ENCODE measurements around the gene AQP2.

AQP2 gene

GRCh38 chr12:49998453-49998852, 47.9 kb downstream of the AQP2 start:
- no peak overlapping the region for H3K27ac ChIP-seq

GRCh38 chr12:50003595-50003994, 53.1 kb downstream of the AQP2 start:
- TF ChIP-seq CTCF (conservative IDR thresholded peaks at IDR 0.05) = no peak

More at GRCh38 chr12:49998453-49998852, 47.9 kb downstream of the AQP2 start:
- TF ChIP-seq CTCF (conservative IDR thresholded peaks at IDR 0.05) = no peak

GRCh38 chr12:50004696-50005095, 54.2 kb downstream of the AQP2 start:
- no peak for TF ChIP-seq CTCF (conservative IDR thresholded peaks at IDR 0.05)
- no peak overlapping the region for H3K27ac ChIP-seq

More at GRCh38 chr12:50003595-50003994, 53.1 kb downstream of the AQP2 start:
- no peak overlapping the region for H3K27ac ChIP-seq

- H3K27ac ChIP-seq = no peak overlapping the region
- TF ChIP-seq CTCF (conservative IDR thresholded peaks at IDR 0.05) = no peak
Observed at GRCh38 chr12:50005175-50005574, 54.6 kb downstream of the AQP2 start.

GRCh38 chr12:50006280-50006679, 55.7 kb downstream of the AQP2 start:
- no peak for TF ChIP-seq CTCF (conservative IDR thresholded peaks at IDR 0.05)
- peak overlapping the region; percentile 53 for H3K27ac ChIP-seq

- no peak for TF ChIP-seq CTCF (conservative IDR thresholded peaks at IDR 0.05)
- peak overlapping the region; percentile 53 for H3K27ac ChIP-seq
Observed at GRCh38 chr12:50006754-50007442, 56.4 kb downstream of the AQP2 start.

Measured in VCaP (cell line).